K562 (cell line): ENCODE data around the gene IGDCC3. TPM values are rescaled to one million over a fixed set of nuclear protein-coding genes. Genes with fewer than 3 reads are reported as not detected.

Experiments used
- ATAC-seq: fragments of 200-7000 bp; cut with Tn5 transposase; 3 replicates; pipeline ENCODE4 v1.9.1; 2020; ENCODE audit warnings: moderate library complexity
- BruUV-seq: library from RNA; stranded (reverse); fragments of 400-500 nt; replicated peaks from 2 replicates; lab custom pipeline; 2021; lab: Mats Ljungman, UMichigan
- CTCF ChIA-PET: fragments of 300-600 bp; formaldehyde crosslinking; extraction: SDS; loops from one replicate; lab custom pipeline; 2021; ENCODE audit warnings: low intra/inter-chr PET ratio; lab: Yijun Ruan, JAX
- POLR2A ChIA-PET: fragments of 300-600, 350-650 bp; sonication (Branson Sonifier 250); formaldehyde crosslinking; extraction: SDS; loops from one replicate; lab custom pipeline; 2021; ENCODE audit warnings: antibody characterized with exemption, inconsistent platforms; lab: Yijun Ruan, JAX
- DNase-seq, 4 experiments: peaks; one replicate each; pipeline versions ENCODE4 v3.0.0 to v3.0.0-alpha.2; 2011 to 2018; ENCODE audit warnings: low spot score in 3 of 4, mixed read lengths in 3 of 4; ENCODE audit errors: extremely low read depth in 1 of 4
- FAIRE-seq: peaks from 2 replicates; lab custom pipeline; 2011; peaks lifted over from hg19 to GRCh38; lab: Jason Lieb, UNC
- H2AFZ ChIP-seq: 2 replicates; pipeline ENCODE4 v1.6.0; 2011; ENCODE audit warnings: low read depth, low read length, control low read depth, inconsistent platforms
- H3K27ac ChIP-seq: fragments of 200-600 bp; 3 replicates; pipeline ENCODE4 v1.8.0; 2011; ENCODE audit warnings: low read depth, mild to moderate bottlenecking, control low read depth, inconsistent platforms, low read length, moderate library complexity, mixed read lengths; ENCODE audit errors: extremely low read depth
- H3K27me3 ChIP-seq, 2 experiments: fragments of 300-600 bp in 1 of 2; 2 replicates in 1 of 2; 3 replicates in 1 of 2; pipeline versions ENCODE4 v1.6.0 to v1.8.0; 2011; ENCODE audit warnings: inconsistent platforms in 2 of 2, low read length in 2 of 2, mild to moderate bottlenecking in 1 of 2, mixed read lengths in 1 of 2, moderate library complexity in 1 of 2; ENCODE audit not compliant: control insufficient read depth in 2 of 2, insufficient read depth in 2 of 2
- H3K36me3 ChIP-seq: fragments of 300-600 bp; 3 replicates; pipeline ENCODE4 v1.8.0; 2011; ENCODE audit warnings: mild to moderate bottlenecking, low read length, inconsistent platforms; ENCODE audit not compliant: control insufficient read depth, insufficient read depth
- H3K4me1 ChIP-seq, 2 experiments: fragments of 200-600 bp in 1 of 2; replicated peaks in 1 of 2; 2 replicates in 1 of 2; 3 replicates in 1 of 2; pipeline versions ENCODE4 v1.5.1 to v1.8.0; 2011; ENCODE audit warnings: inconsistent platforms in 2 of 2, low read length in 2 of 2, mild to moderate bottlenecking in 1 of 2, mixed read lengths in 1 of 2, moderate library complexity in 1 of 2; ENCODE audit not compliant: control insufficient read depth in 2 of 2, insufficient read depth in 2 of 2
- H3K4me2 ChIP-seq: 2 replicates; pipeline ENCODE4 v1.6.1; 2011; ENCODE audit warnings: low read length, control low read depth, inconsistent platforms, mixed read lengths; ENCODE audit not compliant: insufficient read depth
- H3K4me3 ChIP-seq: fragments of 200-600 bp; sonication (generic), shearing (Covaris generic); 2 replicates; pipeline ENCODE4 v1.5.1; 2016; ENCODE audit warnings: control low read depth, inconsistent platforms
- H3K79me2 ChIP-seq: fragments of 200-600 bp; 3 replicates; pipeline ENCODE4 v1.8.0; 2011; ENCODE audit warnings: low read length, inconsistent platforms; ENCODE audit not compliant: control insufficient read depth, insufficient read depth
- H3K9ac ChIP-seq, 2 experiments: 2 replicates each; pipeline versions ENCODE4 v1.6.0 to v1.6.1; 2011; ENCODE audit warnings: low read depth in 2 of 2, low read length in 2 of 2, control low read depth in 1 of 2, inconsistent platforms in 1 of 2, mild to moderate bottlenecking in 1 of 2, mixed read lengths in 1 of 2; ENCODE audit not compliant: insufficient read depth in 1 of 2
- H3K9me1 ChIP-seq: one replicate; pipeline ENCODE4 v1.6.0; 2011; ENCODE audit warnings: inconsistent platforms, mild to moderate bottlenecking, low read length, moderate library complexity; ENCODE audit not compliant: control insufficient read depth, insufficient read depth
- H3K9me3 ChIP-seq: replicated peaks from 2 replicates; pipeline ENCODE4 v1.5.1; 2011; ENCODE audit warnings: low read depth, low read length, inconsistent platforms; ENCODE audit not compliant: control insufficient read depth, insufficient read depth
- H4K20me1 ChIP-seq: replicated peaks from 2 replicates; pipeline ENCODE4 v1.6.1; 2011; ENCODE audit warnings: low read length, inconsistent platforms, mixed read lengths; ENCODE audit not compliant: control insufficient read depth, insufficient read depth
- CEBPG ChIP-seq, 3 experiments: fragments of 200-800 bp in 1 of 3; sonication (Bioruptor generic) in 1 of 3; sonication (generic) in 1 of 3; formaldehyde crosslinking in 1 of 3; IDR thresholded peaks in 2 of 3; conservative IDR thresholded peaks in 1 of 3; 2 replicates each; pipeline versions ENCODE4 v1.6.1 to v1.8.0; 2016 to 2022; ENCODE audit warnings: missing compliant biosample characterization in 2 of 3, missing genetic modification characterization in 2 of 3, mild to moderate bottlenecking in 1 of 3, missing genetic modification reagents in 1 of 3
- RUNX1 ChIP-seq: sonication (generic); IDR thresholded peaks from 2 replicates; pipeline ENCODE4 v1.6.1; 2016; ENCODE audit warnings: antibody characterized with exemption, low read depth
- TOE1 ChIP-seq, 2 experiments: fragments of 450-650 bp in 1 of 2; sonication (generic) in 1 of 2; formaldehyde crosslinking in 1 of 2; IDR thresholded peaks; 2 replicates each; pipeline versions ENCODE4 v1.7.1 to v1.8.0; 2016 to 2022; ENCODE audit warnings: borderline replicate concordance in 2 of 2, mild to moderate bottlenecking in 2 of 2, antibody characterized with exemption in 1 of 2, inconsistent platforms in 1 of 2, low read depth in 1 of 2, missing genetic modification reagents in 1 of 2, moderate library complexity in 1 of 2
- WGBS: fragments of 100-300 bp; shearing (Covaris generic); methylation state at CpG from one replicate; pipeline ENCODE4 v1.1.6; 2016; ENCODE audit warnings: low coverage, mixed read lengths; ENCODE audit not compliant: insufficient coverage; ENCODE audit errors: missing lambda C conversion rate; 5-methylcytosine and 5-hydroxymethylcytosine counted together
- in situ Hi-C: fragments of 300-500 bp; cut with MboI; formaldehyde crosslinking; loops from 4 replicates; pipeline ENCODE4 v1.15.0; 2018; ENCODE audit warnings: inconsistent platforms, mixed read lengths
- intact Hi-C: fragments of 100-400 bp; cut with micrococcal nuclease; formaldehyde crosslinking; loops from 2 replicates; pipeline ENCODE4 v1.14.2; 2022
- polyA plus RNA-seq, 8 experiments: library from polyadenylated mRNA; depleted of rRNA in 4 of 8; stranded (reverse) in 5 of 8; unstranded in 3 of 8; fragments of >200 nt; fragmentation: Nextera tagmentation in 2 of 8; fragmentation: Illumina TruSeq in 1 of 8; extraction: Ambion mirVana in 2 of 8; extraction: Trizol in 1 of 8; gene quantifications; 2 replicates each; pipeline versions ENCODE4 v1.2.1 to v1.2.3, GENCODE V29; 2011 to 2014; ENCODE audit warnings: inconsistent platforms in 1 of 8, missing spikeins in 1 of 8
- total RNA-seq, 7 experiments: library from RNA; depleted of rRNA in 6 of 7; stranded (reverse); fragments of >200 nt in 6 of 7; fragmentation: Illumina TruSeq in 2 of 7; extraction: Trizol in 2 of 7; gene quantifications; 2 replicates each; pipeline versions ENCODE4 v1.2.1 to v1.2.3, GENCODE V29; 2011 to 2021; ENCODE audit warnings: low replicate concordance in 1 of 7
- TF ChIP-seq, protein P1 (sequence below), 2 experiments: IDR thresholded peaks; 2 replicates each; pipeline ENCODE4 v1.6.1; 2012; ENCODE audit warnings: improper control_type of control experiment in 2 of 2, low read depth in 2 of 2, low read length in 2 of 2, borderline replicate concordance in 1 of 2
- TF ChIP-seq, protein P2 (sequence below): fragments of 250-450 bp; sonication (Bioruptor Pico); IDR thresholded peaks from 2 replicates; pipeline ENCODE4 v1.8.0; 2021; ENCODE audit warnings: mild to moderate bottlenecking, moderate library complexity
- TF ChIP-seq, protein P3 (sequence below): sonication (generic); formaldehyde crosslinking; IDR thresholded peaks from 2 replicates; pipeline ENCODE4 v1.8.0; 2022; ENCODE audit warnings: mild to moderate bottlenecking, missing genetic modification reagents, borderline replicate concordance
- TF ChIP-seq, protein P4 (sequence below), 2 experiments: fragments of 450-650 bp; conservative IDR thresholded peaks; 2 replicates each; pipeline ENCODE4 v1.6.1; 2017; ENCODE audit warnings: mild to moderate bottlenecking in 2 of 2, moderate library complexity in 2 of 2
- TF ChIP-seq, protein P5 (sequence below): IDR thresholded peaks from 2 replicates; pipeline ENCODE4 v1.6.1; 2011; ENCODE audit warnings: borderline replicate concordance, low read depth, mild to moderate bottlenecking, moderate library complexity, low read length; ENCODE audit not compliant: insufficient read depth, poor library complexity, severe bottlenecking

IGDCC3 gene
- total and polyA plus RNA-seq, 9 of the 15 experiments (the other 6 are each of a cell fraction or from before 2014, with no cell fraction given) = not detected

DNA sequence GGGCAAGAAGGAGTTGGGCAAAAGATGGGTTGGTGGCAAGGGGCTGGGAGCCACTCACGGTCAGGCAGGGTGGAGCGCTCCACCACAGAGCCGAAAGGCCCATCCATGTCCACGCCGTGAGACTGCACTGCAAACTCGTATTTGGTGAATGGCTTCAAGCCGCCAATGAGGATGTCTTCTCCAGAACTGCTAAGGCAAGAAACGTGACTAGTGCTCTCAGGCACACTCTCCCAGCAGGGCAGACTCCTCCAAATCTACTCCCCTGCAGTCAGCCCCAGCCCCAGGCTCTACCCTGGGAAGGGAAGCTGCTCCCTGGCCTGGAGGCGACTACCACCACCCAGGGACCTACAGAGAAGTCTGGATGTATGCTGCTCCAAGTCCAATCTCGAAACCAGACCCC is 11.4 kb upstream of the IGDCC3 start:
- Histone ChIP-seq H2AFZ (no peak overlapping the region), H3K4me1 (peaks cover 6 to 13% of the 10 kb centered on the region in 2 experiments; a peak in 4 of 5 replicates), H3K4me3 (no peak overlapping the region), H3K9me1 (no peaks in the 10 kb centered on the region), H3K4me2 (no peak overlapping the region), H3K27me3 (peaks cover 35 to 73% of the 10 kb centered on the region in 2 experiments; a peak in 4 of 5 replicates), H3K79me2 (no peaks in the 10 kb centered on the region), H3K36me3 (no peaks in the 10 kb centered on the region), H3K27ac (no peak overlapping the region), H3K9me3 (no peaks in the 10 kb centered on the region), H4K20me1 (peaks cover 2% of the 10 kb centered on the region), H3K9ac (no peak overlapping the region)
- ChIA-PET CTCF (no interaction called here), POLR2A (interaction anchor here (0.6 to 1.5 kb wide), 2 partner anchors 10 to 81 kb away, joined by 3 to 6 read pairs; no protein-coding TSS in a partner anchor)
- in situ Hi-C loops (loop anchor here (10.0 kb wide), 1 partner anchor 334 kb away; no protein-coding TSS in a partner anchor), intact Hi-C loops (loop anchor here (10.0 kb wide), 1 partner anchor 354 kb away; no protein-coding TSS in a partner anchor)
- DNase-seq (no peak), FAIRE-seq (no peak), ATAC-seq (no peak)
- 2% methylated on average over 10 of the region's 10 CpGs for WGBS
- no TSS peak for BruUV-seq
- TF ChIP-seq, protein P1, sequence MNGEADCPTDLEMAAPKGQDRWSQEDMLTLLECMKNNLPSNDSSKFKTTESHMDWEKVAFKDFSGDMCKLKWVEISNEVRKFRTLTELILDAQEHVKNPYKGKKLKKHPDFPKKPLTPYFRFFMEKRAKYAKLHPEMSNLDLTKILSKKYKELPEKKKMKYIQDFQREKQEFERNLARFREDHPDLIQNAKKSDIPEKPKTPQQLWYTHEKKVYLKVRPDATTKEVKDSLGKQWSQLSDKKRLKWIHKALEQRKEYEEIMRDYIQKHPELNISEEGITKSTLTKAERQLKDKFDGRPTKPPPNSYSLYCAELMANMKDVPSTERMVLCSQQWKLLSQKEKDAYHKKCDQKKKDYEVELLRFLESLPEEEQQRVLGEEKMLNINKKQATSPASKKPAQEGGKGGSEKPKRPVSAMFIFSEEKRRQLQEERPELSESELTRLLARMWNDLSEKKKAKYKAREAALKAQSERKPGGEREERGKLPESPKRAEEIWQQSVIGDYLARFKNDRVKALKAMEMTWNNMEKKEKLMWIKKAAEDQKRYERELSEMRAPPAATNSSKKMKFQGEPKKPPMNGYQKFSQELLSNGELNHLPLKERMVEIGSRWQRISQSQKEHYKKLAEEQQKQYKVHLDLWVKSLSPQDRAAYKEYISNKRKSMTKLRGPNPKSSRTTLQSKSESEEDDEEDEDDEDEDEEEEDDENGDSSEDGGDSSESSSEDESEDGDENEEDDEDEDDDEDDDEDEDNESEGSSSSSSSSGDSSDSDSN (IDR thresholded peaks at IDR 0.05; ENCODE audit: borderline replicate concordance in 1 of 2, low read depth in 2 of 2, low read length in 2 of 2) = no peak
- TF ChIP-seq CEBPG (CRISPR knock-in tag; IDR thresholded peaks at IDR 0.05) (no peak), CEBPG (tag; conservative IDR thresholded peaks at IDR 0.05 in 1 of 2, IDR thresholded peaks at IDR 0.05 in 1 of 2) (no peak), TOE1 (IDR thresholded peaks at IDR 0.05; ENCODE audit: borderline replicate concordance) (no peak), TOE1 (CRISPR knock-in tag; IDR thresholded peaks at IDR 0.05; ENCODE audit: borderline replicate concordance, low read depth) (no peak), RUNX1 (no peak)
- TF ChIP-seq, protein P2, sequence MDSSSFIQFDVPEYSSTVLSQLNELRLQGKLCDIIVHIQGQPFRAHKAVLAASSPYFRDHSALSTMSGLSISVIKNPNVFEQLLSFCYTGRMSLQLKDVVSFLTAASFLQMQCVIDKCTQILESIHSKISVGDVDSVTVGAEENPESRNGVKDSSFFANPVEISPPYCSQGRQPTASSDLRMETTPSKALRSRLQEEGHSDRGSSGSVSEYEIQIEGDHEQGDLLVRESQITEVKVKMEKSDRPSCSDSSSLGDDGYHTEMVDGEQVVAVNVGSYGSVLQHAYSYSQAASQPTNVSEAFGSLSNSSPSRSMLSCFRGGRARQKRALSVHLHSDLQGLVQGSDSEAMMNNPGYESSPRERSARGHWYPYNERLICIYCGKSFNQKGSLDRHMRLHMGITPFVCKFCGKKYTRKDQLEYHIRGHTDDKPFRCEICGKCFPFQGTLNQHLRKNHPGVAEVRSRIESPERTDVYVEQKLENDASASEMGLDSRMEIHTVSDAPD (CRISPR knock-in tag) = no peak
- TF ChIP-seq, protein P3, sequence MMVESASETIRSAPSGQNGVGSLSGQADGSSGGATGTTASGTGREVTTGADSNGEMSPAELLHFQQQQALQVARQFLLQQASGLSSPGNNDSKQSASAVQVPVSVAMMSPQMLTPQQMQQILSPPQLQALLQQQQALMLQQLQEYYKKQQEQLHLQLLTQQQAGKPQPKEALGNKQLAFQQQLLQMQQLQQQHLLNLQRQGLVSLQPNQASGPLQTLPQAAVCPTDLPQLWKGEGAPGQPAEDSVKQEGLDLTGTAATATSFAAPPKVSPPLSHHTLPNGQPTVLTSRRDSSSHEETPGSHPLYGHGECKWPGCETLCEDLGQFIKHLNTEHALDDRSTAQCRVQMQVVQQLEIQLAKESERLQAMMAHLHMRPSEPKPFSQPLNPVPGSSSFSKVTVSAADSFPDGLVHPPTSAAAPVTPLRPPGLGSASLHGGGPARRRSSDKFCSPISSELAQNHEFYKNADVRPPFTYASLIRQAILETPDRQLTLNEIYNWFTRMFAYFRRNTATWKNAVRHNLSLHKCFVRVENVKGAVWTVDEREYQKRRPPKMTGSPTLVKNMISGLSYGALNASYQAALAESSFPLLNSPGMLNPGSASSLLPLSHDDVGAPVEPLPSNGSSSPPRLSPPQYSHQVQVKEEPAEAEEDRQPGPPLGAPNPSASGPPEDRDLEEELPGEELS = no peak
- TF ChIP-seq, protein P4, sequence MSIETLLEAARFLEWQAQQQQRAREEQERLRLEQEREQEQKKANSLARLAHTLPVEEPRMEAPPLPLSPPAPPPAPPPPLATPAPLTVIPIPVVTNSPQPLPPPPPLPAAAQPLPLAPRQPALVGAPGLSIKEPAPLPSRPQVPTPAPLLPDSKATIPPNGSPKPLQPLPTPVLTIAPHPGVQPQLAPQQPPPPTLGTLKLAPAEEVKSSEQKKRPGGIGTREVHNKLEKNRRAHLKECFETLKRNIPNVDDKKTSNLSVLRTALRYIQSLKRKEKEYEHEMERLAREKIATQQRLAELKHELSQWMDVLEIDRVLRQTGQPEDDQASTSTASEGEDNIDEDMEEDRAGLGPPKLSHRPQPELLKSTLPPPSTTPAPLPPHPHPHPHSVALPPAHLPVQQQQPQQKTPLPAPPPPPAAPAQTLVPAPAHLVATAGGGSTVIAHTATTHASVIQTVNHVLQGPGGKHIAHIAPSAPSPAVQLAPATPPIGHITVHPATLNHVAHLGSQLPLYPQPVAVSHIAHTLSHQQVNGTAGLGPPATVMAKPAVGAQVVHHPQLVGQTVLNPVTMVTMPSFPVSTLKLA (conservative IDR thresholded peaks at IDR 0.05) = no peak
- TF ChIP-seq, protein P5, sequence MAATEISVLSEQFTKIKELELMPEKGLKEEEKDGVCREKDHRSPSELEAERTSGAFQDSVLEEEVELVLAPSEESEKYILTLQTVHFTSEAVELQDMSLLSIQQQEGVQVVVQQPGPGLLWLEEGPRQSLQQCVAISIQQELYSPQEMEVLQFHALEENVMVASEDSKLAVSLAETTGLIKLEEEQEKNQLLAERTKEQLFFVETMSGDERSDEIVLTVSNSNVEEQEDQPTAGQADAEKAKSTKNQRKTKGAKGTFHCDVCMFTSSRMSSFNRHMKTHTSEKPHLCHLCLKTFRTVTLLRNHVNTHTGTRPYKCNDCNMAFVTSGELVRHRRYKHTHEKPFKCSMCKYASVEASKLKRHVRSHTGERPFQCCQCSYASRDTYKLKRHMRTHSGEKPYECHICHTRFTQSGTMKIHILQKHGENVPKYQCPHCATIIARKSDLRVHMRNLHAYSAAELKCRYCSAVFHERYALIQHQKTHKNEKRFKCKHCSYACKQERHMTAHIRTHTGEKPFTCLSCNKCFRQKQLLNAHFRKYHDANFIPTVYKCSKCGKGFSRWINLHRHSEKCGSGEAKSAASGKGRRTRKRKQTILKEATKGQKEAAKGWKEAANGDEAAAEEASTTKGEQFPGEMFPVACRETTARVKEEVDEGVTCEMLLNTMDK = no peak
